ENCODE measurements around the gene TLL1. TPM values are rescaled to one million over a fixed set of nuclear protein-coding genes. Genes with fewer than 3 reads are reported as not detected.

Gene TLL1
- polyA plus RNA-seq, 1 of the 3 experiments (the other 2 are of a cell fraction), result 0.07 TPM

DNA sequence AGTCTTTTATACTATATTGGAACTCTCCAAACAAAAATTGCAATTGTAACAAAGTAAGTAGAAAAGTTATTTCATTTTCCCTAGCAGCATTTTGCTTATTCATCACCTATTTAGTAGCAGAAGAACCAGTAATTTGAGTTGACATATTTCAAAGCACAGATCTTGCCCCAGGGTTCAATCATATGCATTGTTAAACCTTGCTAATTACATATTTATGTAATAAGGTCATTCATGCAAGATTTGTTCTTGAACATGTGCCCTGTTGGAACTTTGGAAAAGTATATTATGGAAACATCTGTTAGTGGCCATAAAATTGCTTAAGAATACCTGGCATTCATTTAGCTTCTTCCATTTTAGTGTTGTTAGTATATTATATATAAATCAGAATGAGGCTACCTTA is 191.7 kb downstream of the TLL1 start:
- no peak overlapping the region for H3K4me2 ChIP-seq
- no peaks in the 10 kb centered on the region for H4K20me1 ChIP-seq (ENCODE audit: insufficient read depth)

More for the DNA sequence above, 191.7 kb downstream of the TLL1 start:
- H3K9me2 ChIP-seq, result no peaks in the 10 kb centered on the region
- TF ChIP-seq USF1 (IDR thresholded peaks at IDR 0.05; ENCODE audit: borderline replicate concordance, low read depth), result no peak
- TF ChIP-seq CHD2 (IDR thresholded peaks at IDR 0.05; ENCODE audit: low read length, partially characterized antibody), result no peak
- TF ChIP-seq YY1 (IDR thresholded peaks at IDR 0.05; ENCODE audit: low read depth), result no peak
- TF ChIP-seq ELF1 (IDR thresholded peaks at IDR 0.05), result no peak
- no peak for TF ChIP-seq FOXJ3 (CRISPR knock-in tag; IDR thresholded peaks at IDR 0.05)
- TF ChIP-seq NRF1 (IDR thresholded peaks at IDR 0.05; ENCODE audit: low read depth, low read length), result no peak
- TF ChIP-seq RCOR1 (IDR thresholded peaks at IDR 0.05; ENCODE audit: low read length), result no peak
- TF ChIP-seq REST (IDR thresholded peaks at IDR 0.05; ENCODE audit: low read depth, low read length), result no peak
- TF ChIP-seq, protein P1, sequence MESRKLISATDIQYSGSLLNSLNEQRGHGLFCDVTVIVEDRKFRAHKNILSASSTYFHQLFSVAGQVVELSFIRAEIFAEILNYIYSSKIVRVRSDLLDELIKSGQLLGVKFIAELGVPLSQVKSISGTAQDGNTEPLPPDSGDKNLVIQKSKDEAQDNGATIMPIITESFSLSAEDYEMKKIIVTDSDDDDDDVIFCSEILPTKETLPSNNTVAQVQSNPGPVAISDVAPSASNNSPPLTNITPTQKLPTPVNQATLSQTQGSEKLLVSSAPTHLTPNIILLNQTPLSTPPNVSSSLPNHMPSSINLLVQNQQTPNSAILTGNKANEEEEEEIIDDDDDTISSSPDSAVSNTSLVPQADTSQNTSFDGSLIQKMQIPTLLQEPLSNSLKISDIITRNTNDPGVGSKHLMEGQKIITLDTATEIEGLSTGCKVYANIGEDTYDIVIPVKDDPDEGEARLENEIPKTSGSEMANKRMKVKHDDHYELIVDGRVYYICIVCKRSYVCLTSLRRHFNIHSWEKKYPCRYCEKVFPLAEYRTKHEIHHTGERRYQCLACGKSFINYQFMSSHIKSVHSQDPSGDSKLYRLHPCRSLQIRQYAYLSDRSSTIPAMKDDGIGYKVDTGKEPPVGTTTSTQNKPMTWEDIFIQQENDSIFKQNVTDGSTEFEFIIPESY (IDR thresholded peaks at IDR 0.05; ENCODE audit: borderline replicate concordance, low read depth), result no peak
- TF ChIP-seq RXRA (IDR thresholded peaks at IDR 0.05; ENCODE audit: borderline replicate concordance, low read depth), result no peak
- no peak for TF ChIP-seq FOXM1 (IDR thresholded peaks at IDR 0.05; ENCODE audit: low read depth)
- no peak for TF ChIP-seq TAF1 (IDR thresholded peaks at IDR 0.05; ENCODE audit: borderline replicate concordance, low read depth, low read length)
- no peak for TF ChIP-seq EP300 (IDR thresholded peaks at IDR 0.05; ENCODE audit: borderline replicate concordance in 1 of 2, low read depth in 1 of 2, low read length in 1 of 2)
- TF ChIP-seq TEAD4 (IDR thresholded peaks at IDR 0.05; ENCODE audit: borderline replicate concordance, insufficient read depth), result no peak
- TF ChIP-seq TCF12 (IDR thresholded peaks at IDR 0.05), result no peak
- TF ChIP-seq RFX5 (IDR thresholded peaks at IDR 0.05; ENCODE audit: low read length), result no peak
- no peak for TF ChIP-seq NFIC (IDR thresholded peaks at IDR 0.05; ENCODE audit: borderline replicate concordance)
- TF ChIP-seq, protein P2, sequence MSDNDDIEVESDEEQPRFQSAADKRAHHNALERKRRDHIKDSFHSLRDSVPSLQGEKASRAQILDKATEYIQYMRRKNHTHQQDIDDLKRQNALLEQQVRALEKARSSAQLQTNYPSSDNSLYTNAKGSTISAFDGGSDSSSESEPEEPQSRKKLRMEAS (IDR thresholded peaks at IDR 0.05; ENCODE audit: low read depth), result no peak
- POLR2A ChIA-PET, result no interaction called here
- no peaks in the 10 kb centered on the region for H3K36me3 ChIP-seq (replicated peaks in 1 of 2; ENCODE audit: control insufficient read depth in 1 of 2, insufficient read depth in 2 of 2, low read length in 1 of 2)
- no peaks in the 10 kb centered on the region for H3K79me2 ChIP-seq (ENCODE audit: insufficient read depth)
- H3K27ac ChIP-seq (ENCODE audit: low read depth in 2 of 2, low read length in 1 of 2), result no peak overlapping the region
- CTCF ChIA-PET, result no interaction called here
- no peak overlapping the region for H3K9ac ChIP-seq
- no peaks in the 10 kb centered on the region for H3K9me3 ChIP-seq
- no peak overlapping the region for H3K4me3 ChIP-seq (ENCODE audit: low read depth in 2 of 2, low read length in 1 of 2)
- no peak overlapping the region for H2AFZ ChIP-seq (ENCODE audit: low read depth)
- no peaks in the 10 kb centered on the region for H3K4me1 ChIP-seq (ENCODE audit: control insufficient read depth in 1 of 2, insufficient read depth in 2 of 2, low read depth in 1 of 2, low read length in 1 of 2)
- H3F3A ChIP-seq (replicated peaks; ENCODE audit: insufficient read depth), result no peaks in the 10 kb centered on the region
- DNase-seq, result no peak
- no peaks in the 10 kb centered on the region for H3K27me3 ChIP-seq (ENCODE audit: insufficient read depth)

All from SK-N-SH (cell line).